ENCODE data around the gene TMCO2. TPM values are rescaled to one million over a fixed set of nuclear protein-coding genes. Genes with fewer than 3 reads are reported as not detected.

The TMCO2 gene
- not detected in 2 replicates for total RNA-seq

GRCh38 chr1:40247655-40248054, at the start of gene TMCO2:
TMCO2 (plus strand) TSS chr1:40247937; CDS start chr1:40247994, 57 bp downstream.

GRCh38 chr1:40257688-40258444, 10.1 kb downstream of the TMCO2 start, which contains the start of gene ZMPSTE24:
ZMPSTE24 (plus strand) TSS chr1:40258236; CDS start chr1:40258272, 36 bp downstream.

Other genes with a start within 250 kb of the TMCO2 start
- 510 and 808 TPM in 2 replicates for gene CAP1, start 207.2 kb upstream of the TMCO2 start, total RNA-seq
- gene PPT1, start 150.7 kb upstream of the TMCO2 start, total RNA-seq = 54.2 and 56.2 TPM in 2 replicates
- 28.5 and 29.7 TPM in 2 replicates for gene RLF, start 86.5 kb upstream of the TMCO2 start, total RNA-seq
- 83.4 and 93.2 TPM in 2 replicates for gene ZMPSTE24, start 10.3 kb downstream of the TMCO2 start, total RNA-seq
- 0.55 and 1.00 TPM in 2 replicates for gene COL9A2, start 69.3 kb downstream of the TMCO2 start, total RNA-seq
- 12.4 and 23.0 TPM in 2 replicates for gene SMAP2, start 125.8 kb downstream of the TMCO2 start, total RNA-seq
- gene ZFP69B, start 202.5 kb downstream of the TMCO2 start, total RNA-seq = 2.2 and 5.3 TPM in 2 replicates
- gene ZFP69, start 229.4 kb downstream of the TMCO2 start, total RNA-seq = 2.9 and 3.2 TPM in 2 replicates